DMS79 (cell line): ENCODE results near the gene GBP4.

Experiments used
- DNase-seq: peaks from one replicate; lab custom pipeline; 2025; lab: John Stamatoyannopoulos, UW

The GBP4 gene

GRCh38 chr1:89171067-89171438, 27.7 kb downstream of the GBP4 start:
- DNase-seq = no peak

GRCh38 chr1:89170170-89171066, 28.3 kb downstream of the GBP4 start:
- DNase-seq = no peak

- DNase-seq = no peak
Observed at GRCh38 chr1:89169166-89169565, 29.6 kb downstream of the GBP4 start.

GRCh38 chr1:89167590-89168230, 31.0 kb downstream of the GBP4 start:
- DNase-seq = peak; percentile 89

GRCh38 chr1:89166705-89167104, 32.0 kb downstream of the GBP4 start:
- no peak for DNase-seq

- DNase-seq = no peak
Observed at GRCh38 chr1:89165811-89166210, 32.9 kb downstream of the GBP4 start.

GRCh38 chr1:89151047-89151446, 47.7 kb downstream of the GBP4 start:
- DNase-seq = no peak

GRCh38 chr1:89149976-89150375, 48.8 kb downstream of the GBP4 start:
- no peak for DNase-seq

GRCh38 chr1:89149229-89149628, 49.5 kb downstream of the GBP4 start:
- DNase-seq = no peak

GRCh38 chr1:89147678-89148658, 50.8 kb downstream of the GBP4 start:
- peak; percentile 96 for DNase-seq

- no peak for DNase-seq
Observed at GRCh38 chr1:89146721-89147120, 52.0 kb downstream of the GBP4 start.

- DNase-seq = no peak
Observed at GRCh38 chr1:89143484-89143883, 55.3 kb downstream of the GBP4 start.

GRCh38 chr1:89142160-89142559, 56.6 kb downstream of the GBP4 start:
- DNase-seq = no peak

- no peak for DNase-seq
Observed at GRCh38 chr1:89133747-89134146, 65.0 kb downstream of the GBP4 start.
